H54 (cell line): Measurements from ENCODE around the gene PDPK1.

Source experiments
- DNase-seq: peaks from one replicate; pipeline ENCODE4 v3.0.0; 2011; ENCODE audit warnings: low spot score, mixed read lengths; ENCODE audit not compliant: insufficient read length
- FAIRE-seq: peaks from 3 replicates; lab custom pipeline; 2011; peaks lifted over from hg19 to GRCh38; lab: Jason Lieb, UNC
- POLR2A ChIP-seq: IDR thresholded peaks from 2 replicates; pipeline ENCODE4 v1.6.1; 2011; ENCODE audit warnings: low read depth, mild to moderate bottlenecking, low read length

Gene PDPK1

DNA sequence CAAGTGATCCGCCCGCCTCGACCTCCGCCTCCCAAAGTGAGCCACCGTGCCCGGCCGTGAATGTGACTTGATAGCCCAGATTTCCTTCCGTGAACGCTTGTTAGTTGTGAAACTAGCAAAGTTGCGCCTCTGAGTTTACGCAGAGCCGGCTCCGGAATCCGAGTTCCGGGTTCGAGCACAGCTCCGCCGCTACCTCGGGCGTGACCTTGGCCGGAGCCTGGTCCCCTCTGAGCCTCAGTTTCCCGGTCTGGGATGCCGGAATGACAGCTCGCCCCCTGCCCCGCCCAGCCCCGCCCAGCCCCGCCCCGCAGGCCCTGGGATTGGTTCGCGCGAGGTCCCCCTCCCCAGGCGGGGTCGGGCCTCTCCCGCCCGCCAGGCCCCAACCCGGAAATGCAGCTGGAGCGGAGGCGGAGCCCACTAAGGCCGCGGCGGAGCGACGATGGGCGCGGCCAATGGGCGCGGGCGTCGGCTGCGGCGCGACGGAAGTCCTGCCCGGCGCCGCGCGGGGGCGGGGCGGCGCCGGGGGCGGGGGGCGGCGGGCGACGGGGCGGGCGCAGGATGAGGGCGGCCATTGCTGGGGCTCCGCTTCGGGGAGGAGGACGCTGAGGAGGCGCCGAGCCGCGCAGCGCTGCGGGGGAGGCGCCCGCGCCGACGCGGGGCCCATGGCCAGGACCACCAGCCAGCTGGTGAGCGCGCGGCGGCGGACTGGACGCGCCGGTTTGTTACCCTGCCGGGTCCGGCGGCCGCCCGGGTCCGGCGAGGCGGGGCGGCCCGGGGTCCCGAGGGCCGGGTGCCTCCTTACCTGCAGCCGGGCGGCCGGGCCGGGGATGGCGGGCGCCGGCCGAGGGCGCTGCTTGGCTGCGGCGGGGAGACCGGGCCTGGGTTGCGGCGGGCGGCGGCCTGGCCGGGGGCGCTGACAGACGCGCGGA, at the start of gene PDPK1:
TSS of gene PDPK1 (plus strand) at position 571 of the 929 bp plus-strand sequence. CDS start at position 663, 92 bp downstream.
- TF ChIP-seq POLR2A, result peak; percentile 67; the same call in 1 of the 2 replicates
- FAIRE-seq, result no peak

DNA sequence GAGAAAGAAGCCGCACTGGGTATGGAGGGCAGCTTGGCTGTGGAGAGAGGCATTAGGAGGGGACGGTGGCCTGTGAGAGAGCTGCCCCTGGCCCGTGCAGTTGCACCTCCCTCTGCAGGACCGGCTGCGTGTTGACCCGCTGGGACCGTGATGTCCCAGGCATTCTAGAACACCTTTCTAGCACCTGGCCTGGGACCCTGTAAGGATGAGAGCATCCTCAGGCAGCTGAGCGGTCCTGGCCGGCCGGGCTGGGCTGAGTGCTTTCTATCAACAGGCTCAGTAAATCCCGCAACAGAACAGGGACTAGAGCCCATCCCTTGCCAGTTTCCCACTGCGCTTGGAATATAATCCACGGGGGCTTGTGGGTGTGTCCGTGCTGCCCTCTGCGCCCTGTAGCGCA, 48.2 kb upstream of the PDPK1 start:
- FAIRE-seq, result no peak
- no peak for TF ChIP-seq POLR2A
- DNase-seq, result no peak

More for the DNA sequence above, at the start of gene PDPK1:
- peak; percentile 81 for DNase-seq

DNA sequence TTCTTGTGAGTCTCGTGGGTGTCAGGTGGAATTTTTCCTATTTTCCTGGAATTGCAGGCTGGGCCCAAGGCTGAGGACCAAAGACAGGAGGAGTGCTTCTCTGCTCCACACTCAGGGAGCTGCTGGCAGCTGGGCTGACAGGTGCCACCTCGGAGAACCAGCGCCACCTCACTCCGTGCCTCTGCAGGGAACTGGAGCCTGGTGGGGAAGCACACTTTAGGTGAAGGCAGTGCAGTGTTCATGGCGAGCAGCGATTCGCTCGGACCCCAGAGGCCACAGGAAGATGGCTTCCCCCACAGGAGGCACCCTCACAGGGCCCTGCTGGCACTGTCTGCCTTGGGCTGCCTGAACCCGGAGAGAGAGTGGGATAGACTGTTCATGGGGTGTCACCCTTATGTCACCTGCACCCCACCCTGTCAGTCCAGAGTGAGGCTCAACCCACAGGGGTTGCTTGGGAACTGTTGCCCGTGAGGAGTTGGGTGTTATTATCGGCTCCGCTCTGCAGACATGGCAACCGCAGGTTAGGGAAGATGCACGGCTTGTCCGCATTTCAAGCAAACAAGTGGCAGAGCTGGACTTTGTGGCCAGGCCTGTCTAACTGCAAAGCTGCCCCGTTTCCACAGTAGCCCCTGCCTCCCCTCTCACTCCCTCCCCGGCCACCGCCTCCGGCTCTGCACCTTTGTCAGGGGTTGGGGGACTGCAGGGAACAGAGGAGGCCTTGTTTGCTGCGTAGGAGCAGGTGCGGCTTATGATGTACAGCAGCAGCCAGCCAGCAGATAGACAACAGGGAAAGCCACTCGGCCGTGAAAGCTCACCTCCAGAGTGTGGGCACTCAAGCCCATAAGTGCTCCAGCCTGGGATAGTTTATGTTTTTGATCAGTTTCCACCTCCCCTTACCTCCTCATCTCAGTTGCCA, 47.4 kb upstream of the PDPK1 start:
- FAIRE-seq (no peak), DNase-seq (no peak)
- TF ChIP-seq POLR2A, result no peak

DNA sequence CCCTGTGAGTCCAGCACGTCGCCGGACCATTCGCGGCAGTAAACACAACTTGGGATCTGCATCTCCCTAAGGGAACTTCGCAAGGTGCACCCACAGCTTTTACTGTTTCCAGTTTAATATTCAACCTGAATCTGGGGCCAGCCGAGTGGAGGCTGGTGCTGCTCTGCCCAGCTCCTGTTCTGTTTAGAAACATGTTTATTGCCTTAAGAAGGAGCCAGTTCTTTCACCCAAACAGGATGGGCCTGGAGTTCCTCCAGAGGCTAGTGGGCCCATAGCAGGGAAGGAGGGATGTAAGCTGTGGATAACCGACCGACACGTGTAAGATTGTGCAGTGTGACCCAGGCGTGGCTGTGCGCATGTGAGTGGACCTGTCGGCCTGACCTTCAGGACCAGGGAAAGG, 45.5 kb upstream of the PDPK1 start:
- DNase-seq (no peak), FAIRE-seq (no peak)
- no peak for TF ChIP-seq POLR2A

DNA sequence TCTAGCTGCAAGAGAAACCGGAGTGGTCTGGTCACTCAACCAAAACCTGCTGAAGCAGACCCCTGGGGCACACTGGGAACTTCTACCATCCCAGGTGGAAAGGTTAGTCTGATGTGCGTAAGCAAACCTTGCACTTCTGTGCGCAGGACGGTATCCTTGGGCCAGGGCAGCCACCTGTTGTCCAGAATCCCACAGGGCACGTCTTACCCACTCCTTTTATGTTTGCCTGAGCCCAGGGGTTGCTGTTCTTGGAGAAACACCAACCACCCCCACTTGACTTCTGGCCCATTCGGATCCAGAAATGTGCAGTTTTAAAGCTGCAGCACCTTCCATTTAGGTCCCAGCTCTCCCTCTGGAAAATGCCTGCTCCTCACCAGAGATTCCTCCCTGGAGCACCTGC, 44.2 kb upstream of the PDPK1 start:
- FAIRE-seq (no peak), DNase-seq (no peak)
- no peak for TF ChIP-seq POLR2A

DNA sequence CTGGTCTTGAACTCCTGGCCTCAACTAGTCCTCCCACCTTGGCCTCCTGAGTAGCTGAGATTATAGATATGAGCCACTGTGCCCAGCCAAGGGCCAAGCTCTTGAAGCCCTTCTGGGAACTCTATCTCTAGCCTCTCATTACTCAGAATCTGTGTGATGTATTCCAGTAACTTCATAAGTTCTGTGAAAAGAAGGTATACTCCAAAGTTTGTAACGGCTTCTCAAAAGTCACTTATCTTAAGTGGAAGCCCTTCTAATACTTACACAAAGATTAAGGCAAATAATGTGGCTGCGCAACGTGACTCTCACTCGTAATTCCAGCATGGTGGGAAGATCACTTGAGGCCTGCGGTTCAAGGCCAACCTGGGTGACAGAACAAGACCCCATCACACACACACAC, 43.2 kb upstream of the PDPK1 start:
- DNase-seq, result no peak
- no peak for FAIRE-seq
- no peak for TF ChIP-seq POLR2A

DNA sequence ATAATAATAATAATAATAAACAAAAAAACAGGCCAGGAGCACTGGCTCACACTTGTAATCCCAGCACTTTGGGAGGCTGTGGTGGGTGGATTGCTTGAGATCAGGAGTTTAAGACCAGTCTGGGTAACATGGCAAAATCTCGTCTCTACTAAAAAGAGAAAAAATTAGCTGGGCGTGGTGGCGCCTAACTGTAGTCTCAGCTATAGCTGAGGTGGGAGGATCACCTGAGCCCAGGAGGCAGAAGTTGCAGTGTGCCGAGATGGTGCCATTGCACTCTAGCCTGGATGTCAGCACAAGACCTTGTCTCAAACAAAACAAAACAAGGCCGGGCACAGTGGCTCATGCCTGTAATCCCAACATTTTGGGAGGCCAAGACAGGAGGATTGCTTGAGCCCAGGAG, 42.8 kb upstream of the PDPK1 start:
- DNase-seq (no peak), FAIRE-seq (no peak)
- no peak for TF ChIP-seq POLR2A

DNA sequence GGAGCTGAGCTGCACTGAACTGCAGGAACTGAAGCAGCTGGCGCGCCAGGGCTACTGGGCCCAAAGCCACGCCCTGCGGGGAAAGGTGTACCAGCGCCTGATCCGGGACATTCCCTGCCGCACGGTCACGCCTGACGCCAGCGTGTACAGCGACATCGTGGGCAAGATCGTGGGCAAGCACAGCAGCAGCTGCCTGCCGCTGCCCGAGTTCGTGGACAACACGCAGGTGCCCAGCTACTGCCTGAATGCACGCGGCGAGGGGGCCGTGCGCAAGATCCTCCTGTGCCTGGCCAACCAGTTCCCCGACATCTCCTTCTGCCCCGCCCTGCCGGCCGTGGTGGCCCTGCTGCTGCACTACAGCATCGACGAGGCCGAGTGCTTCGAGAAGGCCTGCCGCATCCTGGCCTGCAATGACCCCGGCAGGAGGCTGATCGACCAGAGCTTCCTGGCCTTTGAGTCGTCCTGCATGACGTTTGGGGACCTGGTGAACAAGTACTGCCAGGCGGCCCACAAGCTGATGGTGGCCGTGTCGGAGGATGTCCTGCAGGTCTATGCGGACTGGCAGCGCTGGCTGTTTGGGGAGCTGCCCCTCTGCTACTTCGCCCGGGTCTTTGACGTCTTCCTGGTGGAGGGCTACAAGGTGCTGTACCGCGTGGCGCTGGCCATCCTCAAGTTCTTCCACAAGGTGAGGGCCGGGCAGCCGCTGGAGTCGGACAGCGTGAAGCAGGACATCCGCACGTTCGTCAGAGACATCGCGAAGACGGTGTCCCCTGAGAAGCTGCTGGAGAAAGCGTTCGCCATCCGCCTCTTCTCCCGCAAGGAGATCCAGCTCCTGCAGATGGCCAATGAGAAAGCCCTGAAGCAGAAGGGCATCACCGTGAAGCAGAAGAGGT, 41.4 kb upstream of the PDPK1 start:
- no peak for TF ChIP-seq POLR2A
- DNase-seq, result no peak
- no peak for FAIRE-seq

DNA sequence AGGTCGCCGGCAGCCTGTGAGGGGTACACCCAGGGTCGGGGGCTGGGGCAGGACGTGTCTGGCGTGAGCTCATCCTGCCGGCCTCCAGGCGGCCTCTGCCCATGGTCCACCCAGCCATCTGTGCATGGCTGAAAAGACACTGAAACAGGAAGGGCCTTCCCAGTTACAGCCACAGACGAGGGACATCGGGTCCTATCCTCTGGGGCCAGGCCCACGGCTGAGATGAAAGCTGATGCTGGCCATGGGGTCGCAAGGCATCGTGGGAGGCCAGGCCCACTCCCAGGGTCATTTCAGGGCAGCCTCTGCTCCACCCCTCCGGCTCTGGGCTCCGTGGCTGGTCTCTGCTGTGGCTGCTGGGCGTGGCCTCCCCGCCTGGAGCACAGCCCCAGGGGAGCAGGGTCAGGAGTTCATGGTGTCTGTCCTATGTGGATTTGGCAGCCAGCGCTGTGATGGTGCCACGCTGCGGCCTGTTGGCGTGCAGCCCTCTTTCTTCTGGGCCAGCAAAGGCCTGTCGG, 40.6 kb upstream of the PDPK1 start:
- DNase-seq (no peak), FAIRE-seq (no peak)
- no peak for TF ChIP-seq POLR2A

DNA sequence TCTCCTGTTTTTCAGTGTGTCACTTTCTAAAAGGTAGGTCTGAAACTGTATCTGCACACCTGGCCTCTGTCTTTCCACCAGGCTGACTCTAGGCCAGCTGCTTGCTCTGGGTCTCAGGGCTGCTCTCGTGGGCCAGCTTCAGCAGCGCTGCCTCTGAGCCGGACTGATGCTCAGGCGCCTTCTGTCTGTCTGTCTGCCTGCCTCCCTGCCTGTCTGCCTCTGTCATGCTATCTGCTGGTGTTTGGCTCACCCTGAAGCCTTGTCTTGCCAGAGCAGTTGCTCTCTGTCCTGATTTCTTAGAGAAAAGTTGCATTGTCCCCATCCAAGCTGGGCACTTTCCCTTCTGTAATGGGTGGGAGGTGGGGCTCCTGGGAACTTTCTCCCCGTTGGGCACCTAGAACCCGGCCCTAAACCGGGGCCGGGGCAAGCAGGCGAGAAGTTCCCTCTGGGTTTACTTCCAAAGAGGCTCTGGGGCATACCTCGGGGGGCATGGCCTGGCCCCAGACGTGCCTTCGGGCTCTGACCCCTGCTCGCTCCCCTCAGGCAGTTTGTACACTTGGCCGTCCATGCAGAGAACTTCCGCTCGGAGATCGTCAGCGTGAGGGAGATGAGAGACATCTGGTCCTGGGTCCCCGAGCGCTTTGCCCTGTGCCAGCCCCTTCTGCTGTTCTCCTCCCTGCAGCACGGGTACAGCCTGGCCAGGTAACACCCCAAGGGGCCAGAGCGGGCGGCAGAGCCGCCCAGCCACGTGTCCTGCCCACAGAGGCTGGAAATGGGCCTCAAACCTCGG, 39.9 kb upstream of the PDPK1 start:
- FAIRE-seq (no peak), DNase-seq (no peak)
- TF ChIP-seq POLR2A, result no peak

DNA sequence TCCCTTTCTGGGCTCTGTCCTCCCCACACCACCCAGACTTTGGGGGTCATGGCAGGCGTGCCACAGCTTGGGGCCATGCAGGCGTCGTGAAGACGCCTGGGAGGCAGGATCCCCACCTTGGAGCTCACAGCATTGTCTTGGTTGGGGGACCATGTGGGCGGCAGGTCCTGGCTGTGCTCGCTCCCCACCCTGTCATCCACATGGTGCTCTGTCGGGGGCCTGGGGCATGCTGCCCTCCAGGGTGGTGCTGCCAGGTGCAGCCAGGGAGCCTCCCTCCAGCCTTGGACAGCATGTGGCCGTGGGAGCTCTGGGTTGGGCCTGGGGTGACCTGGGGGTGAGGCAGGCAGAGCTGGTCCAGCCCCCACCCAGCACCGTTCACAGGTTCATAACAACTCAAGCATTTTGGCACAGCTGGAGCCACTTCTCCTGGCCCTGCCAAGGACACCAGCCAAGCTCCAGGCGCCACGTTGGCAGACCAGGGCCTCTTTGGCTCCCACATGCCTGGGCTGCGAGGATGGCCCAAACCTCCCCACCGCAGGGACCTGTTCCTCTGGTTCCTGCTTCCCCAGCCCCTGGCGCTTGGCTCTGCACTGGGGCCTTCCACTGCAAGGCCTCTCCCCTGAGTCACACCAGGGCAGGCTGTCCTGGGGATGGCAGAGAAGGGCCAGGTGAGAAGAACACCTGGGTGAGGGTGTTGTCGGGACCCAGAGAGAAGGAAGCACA, 39.1 kb upstream of the PDPK1 start:
- no peak for FAIRE-seq
- no peak for DNase-seq
- TF ChIP-seq POLR2A, result no peak

DNA sequence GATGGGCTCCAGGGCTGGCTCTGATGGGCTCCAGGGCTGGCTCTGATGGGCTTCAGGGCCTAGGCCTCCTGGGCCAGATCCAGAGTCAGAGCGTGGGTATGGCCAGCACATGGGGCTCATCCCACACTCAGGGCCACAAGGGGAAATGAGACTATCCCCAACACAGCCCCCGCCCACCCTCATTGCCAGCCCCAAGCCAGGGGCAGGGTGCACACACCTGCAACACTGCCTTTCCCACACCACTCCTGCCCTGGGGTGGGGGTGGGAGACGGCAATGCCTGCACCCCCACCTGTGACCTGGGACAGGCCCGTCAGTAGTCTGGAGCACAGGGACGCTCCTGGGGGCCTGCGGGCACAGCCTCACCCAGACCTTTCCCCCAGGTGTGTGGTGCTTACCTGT, 38.4 kb upstream of the PDPK1 start:
- no peak for FAIRE-seq
- no peak for TF ChIP-seq POLR2A

More for the DNA sequence above, 38.4 kb upstream of the PDPK1 start:
- no peak for DNase-seq
